ENCODE results near the gene ANO10.
"Not testable (repeated sequence)": the region's sequence is repeated elsewhere in the genome, so short reads cannot be mapped to it uniquely, and the experiment has no call there.

Gene ANO10

DNA sequence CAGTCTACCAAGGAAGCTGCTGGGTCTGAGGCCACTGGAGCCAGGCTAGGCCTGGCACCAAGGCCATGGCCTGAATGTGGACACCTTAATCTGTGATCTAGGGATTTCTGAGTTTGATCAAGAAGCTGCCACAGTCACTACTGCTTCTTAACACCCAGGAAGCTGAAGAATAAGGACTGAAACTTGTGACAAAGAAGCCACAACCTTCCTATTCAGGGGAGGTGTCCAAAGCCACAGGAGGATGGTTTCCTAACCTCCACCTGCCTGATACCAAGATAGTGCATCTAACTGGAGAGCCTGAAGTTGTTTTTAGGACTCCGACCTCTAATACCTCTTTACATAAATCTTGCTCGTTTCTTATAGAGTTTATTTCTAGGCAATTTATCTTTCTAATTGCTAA is 5.5 kb upstream of the ANO10 start:
- no peak for DNase-seq (ENCODE audit: low spot score)

DNA sequence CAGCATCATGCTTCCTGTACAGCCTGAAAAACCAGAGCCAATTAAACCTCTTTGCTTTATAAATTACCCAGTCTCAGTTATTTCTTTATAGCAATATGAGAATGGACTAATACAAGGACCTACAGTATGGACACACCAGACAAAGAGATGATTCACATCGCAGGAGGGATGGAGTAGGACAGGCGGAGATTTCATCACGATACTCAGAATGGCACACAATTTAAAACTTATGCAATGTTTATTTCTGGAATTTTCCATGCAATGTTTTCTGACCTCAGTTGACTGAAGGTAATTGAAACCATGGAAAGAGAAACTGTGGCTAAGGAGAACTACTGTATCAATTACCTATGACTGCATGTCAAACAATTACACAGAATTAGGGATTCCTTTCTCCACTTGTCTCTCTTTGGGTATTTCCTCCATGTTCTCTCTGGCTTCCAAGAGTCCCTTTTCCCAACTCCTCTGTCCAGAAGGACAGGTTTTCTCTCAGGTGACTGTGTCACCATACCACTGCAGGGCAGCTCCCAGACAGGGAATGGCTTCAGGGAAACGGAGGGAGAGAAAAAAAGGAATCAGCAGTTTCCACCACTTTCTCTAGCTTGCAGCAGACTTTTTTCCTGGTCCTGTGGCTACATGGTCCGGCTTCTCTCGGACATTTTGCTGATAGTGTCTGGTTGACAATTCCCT is 3.0 kb upstream of the ANO10 start:
- no peak for DNase-seq (ENCODE audit: low spot score)

DNA sequence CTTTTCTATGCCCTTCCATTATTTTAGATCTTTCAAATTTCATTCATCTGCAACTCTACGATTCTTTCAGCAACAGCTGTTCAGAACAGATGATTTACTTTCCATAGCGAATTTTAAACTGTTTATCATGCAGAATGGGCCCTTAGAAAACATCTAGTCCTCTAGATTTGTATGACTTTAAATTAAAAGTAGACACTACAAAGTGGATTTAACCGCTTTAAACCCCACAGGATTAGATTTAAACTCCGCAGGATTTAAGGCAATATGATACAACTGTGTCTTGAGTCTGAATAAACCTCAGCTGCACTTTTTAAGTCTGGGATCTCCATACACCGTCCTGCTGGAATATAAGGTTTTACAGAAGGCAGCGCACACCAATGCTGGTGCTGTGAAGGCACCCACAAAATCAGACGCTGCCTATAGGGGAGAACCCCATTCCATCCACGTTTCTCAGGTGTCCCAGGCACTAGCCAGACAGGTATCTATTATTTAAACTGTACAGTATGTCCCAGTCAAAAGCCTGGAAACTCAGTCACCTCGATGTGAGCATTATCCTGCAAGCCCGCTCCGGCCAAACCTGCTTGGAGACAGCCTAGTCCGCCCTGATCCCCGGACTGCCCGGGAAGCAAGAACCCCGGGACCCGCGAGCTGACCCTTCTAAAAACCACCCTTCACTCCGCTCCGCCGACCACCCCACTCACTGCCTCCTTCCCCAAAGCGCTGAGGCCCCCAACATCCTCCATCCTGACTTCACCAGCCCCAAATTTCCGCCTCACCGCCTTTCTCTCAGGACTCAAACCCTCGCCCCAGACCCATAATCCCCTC is 768 bp downstream of the ANO10 start:
- DNase-seq (ENCODE audit: low spot score) = peak; percentile 12

DNA sequence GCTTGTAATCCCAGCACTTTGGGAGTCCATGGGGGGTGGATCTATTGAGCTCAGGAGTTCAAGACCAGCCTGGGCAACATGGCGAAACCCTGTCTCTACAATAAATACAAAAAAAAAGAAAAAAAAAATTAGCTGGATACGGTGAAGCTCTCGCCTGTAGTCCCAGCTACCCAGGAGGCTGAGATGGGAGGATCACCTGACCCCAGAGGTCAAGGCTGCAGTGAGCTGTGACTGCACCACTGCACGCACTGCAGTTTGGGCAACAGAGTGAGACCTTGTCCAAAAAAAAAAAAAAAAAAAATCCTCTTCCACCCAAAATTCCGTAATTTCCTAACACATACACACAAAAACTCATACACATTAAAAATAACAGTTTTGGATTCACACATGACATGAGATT is 2.2 kb downstream of the ANO10 start:
- no peak for DNase-seq (ENCODE audit: low spot score)

DNA sequence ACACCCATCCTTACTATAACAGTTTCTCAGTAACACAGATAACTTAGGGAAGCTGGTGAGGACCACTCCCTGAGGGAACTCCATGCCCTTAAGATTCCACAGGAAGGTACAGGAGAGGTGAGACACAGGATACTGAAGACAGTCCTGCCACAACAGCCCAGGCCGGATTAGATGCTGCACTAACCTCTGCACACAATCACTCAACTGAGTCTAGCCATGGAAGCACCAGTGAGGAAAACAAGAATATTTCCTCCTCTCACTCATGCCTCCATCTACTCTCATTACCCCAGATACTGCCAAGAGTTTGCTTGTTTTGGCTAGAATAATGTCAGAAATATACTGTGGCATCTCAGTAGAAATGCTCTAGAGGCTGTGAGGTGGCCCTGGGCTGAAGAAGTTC is 3.7 kb downstream of the ANO10 start:
- DNase-seq (ENCODE audit: low spot score) = no peak

DNA sequence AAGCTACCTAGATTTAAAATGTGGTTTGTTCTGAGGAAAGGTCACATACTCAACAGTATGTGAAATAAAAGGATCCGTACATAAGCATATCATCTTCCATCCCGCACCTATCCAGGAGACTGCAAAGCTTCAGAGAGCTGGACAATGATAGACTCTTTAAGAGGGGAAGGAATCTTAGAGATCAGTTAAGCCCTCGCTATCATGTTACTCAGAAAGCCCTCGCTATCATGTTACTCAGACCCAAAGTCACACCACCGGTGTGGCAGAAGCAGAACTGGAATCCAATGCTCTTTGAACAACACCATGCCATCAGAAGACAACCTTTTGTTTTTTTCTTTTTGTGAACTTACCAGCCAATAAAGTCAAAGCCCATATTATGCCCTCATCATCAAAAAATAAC is 5.8 kb downstream of the ANO10 start:
- no peak for DNase-seq (ENCODE audit: low spot score)

DNA sequence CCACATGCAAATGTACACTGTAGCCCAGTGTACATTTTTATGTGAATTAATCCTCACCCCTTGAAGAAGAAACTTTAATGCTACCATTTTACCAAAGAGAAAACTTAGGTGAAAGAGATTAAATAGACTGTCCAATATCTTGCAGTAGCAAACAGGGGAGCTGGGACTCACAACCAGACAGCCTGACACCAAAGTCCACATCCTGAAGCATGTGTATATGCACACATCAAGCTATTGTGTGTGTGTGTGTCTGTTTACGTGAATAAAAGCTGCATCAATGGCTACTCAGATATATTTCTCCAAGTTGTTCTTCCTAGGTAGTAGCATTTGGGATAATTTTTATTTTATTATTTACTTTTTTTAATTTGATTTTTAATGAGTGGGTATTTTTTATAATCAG is 6.7 kb downstream of the ANO10 start:
- DNase-seq (ENCODE audit: low spot score) = no peak

DNA sequence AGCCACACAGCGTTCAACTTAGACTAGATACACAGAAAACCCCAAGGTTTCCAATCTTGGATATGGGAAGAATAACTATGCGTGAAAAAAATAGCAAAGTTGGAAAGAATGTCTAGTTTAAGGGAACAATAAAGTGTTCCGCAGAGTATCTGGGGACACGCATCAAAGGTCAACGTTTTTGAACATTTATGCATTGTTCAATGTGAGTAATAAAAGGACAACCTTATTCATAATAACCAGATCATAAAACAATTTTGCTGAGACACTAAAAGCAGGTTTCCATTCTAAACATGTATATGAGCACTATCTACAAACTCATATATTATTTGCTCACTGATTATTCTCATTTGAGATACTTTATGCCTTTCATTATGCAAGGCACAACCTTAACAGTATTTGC is 7.8 kb downstream of the ANO10 start:
- DNase-seq (ENCODE audit: low spot score) = no peak

DNA sequence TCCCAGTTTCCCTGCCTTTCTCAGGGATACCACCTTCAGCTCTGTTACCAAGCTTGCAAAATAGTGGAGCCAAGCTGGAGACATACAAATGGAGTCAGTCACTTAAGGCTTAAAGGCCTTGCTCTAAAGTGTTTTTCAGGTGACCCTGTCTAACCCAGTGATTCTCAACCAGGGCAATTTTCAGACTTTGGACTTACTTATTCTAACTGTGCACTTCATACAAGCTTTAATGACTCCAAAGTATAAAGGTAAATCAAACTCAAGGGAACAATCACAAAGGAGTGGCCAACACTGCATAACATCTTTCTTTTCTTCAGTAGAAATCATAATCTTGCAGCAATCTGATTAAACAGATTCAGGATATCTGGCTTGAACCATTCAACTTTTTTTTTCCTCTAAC is 9.4 kb downstream of the ANO10 start:
- no peak for DNase-seq (ENCODE audit: low spot score)

DNA sequence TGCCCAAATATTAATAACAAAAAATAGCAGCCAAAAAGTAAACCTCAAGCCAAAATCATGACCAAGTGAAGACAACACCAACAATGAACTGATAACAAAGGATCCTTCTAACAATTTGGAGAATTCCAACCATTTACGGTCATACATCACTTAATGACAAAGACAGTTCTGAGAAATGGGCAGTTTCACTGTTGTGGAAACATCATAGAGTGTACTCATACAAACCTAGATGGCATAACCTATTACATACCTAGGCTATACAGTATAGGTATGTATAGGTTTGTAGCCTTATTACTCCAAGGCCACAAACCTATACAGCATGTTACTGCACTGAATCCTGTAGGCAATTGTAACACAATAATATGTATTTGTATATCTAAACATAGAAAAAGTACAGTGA is 12.4 kb downstream of the ANO10 start:
- DNase-seq (ENCODE audit: low spot score) = no peak

DNA sequence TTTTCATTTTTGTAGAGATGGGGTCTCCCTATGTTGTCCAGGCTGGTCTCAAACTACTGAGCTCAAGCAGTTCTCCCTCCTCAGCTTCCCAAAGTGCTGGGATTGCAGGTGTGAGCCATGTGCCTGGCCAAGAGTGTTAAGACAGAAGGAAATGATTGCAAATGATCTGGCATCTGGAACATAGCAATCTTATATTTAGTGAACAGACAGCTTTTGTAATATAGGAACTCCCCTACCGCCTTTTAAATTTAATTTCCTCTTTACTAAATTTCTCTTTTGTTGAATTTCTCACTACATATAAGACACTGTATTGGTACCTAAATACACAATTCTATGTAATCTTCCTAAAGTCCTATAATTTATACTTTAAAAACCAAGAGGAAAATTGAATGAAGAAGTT is 13.1 kb downstream of the ANO10 start:
- DNase-seq (ENCODE audit: low spot score) = no peak

DNA sequence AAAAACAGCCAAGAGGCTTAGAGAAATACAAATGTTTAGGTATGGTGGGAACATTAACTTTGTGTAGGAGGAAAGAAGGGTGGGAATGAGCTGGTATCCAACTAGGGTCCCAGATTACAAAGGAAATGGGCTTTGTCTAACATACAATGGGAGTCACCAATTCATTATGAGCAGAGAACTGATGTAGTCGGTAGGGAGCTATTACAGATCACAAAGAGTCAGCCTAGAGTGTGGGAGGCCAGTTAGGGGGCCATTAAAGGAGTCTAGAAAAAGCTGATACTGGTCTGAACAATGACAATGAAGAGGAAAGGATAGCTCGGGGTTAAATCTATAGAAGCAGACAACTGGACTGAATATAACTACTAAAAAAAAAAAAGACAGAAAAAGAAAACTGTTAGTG is 15.5 kb downstream of the ANO10 start:
- no peak for DNase-seq (ENCODE audit: low spot score)

DNA sequence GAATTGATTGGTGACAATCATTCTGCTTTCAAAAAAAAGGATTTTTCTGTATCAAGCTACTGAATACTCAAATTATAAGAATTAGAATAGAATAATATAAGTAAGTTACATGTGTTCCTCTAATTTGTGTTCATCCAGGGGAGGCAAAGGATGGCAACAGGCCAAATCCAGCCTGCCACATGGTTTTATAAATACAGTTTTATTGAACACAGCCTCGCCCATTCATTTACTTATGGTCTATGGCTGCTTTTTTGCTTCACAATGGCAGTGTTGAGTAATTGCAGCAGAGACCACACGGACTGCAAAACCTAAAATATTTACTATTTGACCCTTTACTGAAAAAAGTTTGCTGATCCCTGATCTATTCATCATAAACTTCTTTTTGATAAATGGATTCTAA is 21.9 kb downstream of the ANO10 start:
- DNase-seq (ENCODE audit: low spot score) = not testable (repeated sequence)

DNA sequence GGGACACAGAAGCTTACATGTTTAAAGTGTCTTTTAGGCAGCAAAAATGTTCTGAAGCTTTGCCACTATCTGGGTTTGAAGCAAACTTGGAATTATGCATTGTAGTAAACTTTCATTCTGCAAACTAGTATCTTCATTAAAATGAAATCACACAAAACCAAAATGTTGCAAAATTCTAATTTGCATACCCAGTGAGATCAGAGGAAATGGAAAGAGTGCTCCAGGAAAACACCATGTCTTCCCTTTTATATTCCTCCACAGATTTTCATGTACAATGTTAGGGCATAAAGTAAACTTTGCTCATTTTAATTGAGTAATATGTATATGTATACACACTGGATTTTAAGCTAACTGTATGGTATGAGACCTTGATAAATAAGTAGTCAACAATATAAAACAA is 23.9 kb downstream of the ANO10 start:
- DNase-seq (ENCODE audit: low spot score) = no peak

DNA sequence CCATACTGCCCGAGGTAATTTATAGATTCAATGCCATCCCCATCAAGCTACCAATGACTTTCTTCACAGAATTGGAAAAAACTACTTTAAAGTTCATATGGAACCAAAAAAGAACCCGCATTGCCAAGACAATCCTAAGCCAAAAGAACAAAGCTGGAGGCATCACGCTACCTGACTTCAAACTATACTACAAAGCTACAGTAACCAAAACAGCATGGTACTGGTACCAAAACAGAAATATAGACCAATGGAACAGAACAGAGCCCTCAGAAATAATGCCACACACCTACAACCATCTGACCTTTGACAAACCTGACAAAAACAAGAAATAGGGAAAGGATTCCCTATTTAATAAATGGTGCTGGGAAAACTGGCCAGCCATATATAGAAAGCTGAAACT is 25.6 kb downstream of the ANO10 start:
- not testable (repeated sequence) for DNase-seq (ENCODE audit: low spot score)

DNA sequence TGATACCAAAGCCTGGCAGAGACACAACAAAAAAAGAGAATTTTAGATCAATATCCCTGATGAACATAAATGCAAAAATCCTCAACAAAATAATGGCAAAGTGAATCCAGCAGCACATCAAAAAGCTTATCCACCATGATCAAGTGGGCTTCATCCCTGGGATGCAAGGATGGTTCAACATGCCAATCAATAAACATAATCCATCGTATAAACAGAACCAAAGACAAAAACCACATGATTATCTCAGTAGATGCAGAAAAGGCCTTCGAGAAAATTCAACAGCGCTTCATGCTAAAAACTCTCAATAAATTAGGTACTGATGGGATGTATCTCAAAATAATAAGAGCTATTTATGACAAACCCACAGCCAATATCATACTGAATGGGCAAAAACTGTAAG is 26.5 kb downstream of the ANO10 start:
- DNase-seq (ENCODE audit: low spot score) = not testable (repeated sequence)

DNA sequence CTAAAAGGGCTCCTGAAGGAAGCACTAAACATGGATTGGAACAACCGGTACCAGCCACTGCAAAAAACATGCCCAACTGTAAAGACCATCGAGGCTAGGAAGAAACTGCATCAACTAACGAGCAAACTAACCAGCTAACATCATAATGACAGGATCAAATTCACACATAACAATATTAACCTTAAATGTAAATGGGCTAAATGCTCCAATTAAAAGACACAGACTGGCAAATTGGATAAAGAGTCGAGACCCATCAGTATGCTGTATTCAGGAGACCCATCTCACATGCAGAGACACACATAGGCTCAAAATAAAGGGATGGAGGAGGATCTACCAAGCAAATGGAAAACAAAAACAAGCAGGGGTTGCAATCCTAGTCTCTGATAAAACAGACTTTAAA is 28.2 kb downstream of the ANO10 start:
- DNase-seq (ENCODE audit: low spot score) = not testable (repeated sequence)

DNA sequence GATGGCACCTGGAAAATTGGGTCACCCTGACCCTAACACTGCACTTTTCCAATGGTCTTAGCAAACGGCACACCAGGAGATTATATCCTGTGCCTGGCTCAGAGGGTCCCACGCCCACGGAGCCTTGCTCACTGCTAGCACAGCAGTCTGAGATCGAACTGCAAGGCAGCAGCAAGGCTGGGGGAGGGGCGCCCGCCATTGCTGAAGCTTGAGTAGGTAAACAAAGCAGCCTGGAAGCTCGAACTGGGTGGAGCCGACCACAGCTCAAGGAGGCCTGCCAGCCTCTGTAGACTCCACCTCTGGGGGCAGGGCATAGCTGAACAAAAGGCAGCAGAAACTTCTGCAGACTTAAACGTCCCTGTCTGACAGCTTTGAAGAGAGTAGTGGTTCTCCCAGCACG is 29.9 kb downstream of the ANO10 start:
- DNase-seq (ENCODE audit: low spot score) = not testable (repeated sequence)

DNA sequence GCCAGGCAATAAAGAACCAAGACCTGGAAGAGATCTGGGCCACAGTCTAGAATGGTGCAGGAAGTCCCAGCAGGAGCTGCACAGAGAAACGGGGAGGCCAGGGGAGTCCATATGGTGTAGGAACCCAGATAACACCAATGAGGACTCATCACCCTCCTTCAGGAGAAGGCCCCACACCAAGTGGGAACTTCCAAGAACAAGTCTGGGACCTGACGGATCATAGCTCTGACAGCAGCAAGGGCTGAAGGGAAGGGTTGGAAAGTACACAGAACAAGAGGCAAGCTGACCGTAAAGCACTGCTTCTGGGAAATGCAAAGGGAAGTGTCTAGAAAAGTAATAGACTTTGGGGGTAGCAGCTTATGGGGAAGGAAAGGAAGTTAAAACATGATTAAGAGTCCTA is 34.5 kb downstream of the ANO10 start:
- no peak for DNase-seq (ENCODE audit: low spot score)

DNA sequence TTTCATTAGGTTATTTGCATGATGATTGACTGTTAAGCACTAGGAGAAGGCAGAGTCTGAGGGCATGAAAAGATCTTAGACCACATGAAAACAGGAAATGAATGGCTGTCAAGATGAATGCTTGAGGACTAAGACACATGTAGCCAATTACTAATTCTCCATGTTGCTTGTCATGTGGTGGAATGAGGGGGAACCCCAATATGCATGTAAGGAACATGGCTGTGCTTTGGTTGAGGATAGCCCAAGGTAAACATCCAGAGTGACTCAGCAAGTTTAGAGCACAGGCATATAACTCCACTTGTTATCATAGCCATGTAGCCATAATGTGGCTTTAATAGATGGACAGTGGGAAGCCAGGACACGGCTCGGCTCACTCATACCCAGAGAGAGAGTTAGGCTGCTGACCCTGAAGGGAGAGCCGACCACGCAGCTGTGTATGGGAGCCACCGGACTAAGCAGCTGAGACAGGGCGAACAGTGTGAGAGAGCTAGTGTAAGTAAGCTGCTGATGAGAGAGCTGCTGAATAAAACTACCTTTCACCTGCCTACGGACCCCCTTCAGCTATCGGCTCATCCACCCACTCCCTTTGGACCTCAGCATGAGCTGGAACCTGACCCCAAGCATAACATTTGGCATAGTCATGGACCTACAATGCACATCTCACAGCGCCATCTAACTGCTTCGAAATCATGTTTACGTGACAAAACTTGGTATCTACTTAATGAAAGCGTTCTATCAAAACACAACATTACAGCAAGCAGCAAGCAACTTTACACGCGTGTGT is 37.6 kb downstream of the ANO10 start:
- no peak for DNase-seq (ENCODE audit: low spot score)

DNA sequence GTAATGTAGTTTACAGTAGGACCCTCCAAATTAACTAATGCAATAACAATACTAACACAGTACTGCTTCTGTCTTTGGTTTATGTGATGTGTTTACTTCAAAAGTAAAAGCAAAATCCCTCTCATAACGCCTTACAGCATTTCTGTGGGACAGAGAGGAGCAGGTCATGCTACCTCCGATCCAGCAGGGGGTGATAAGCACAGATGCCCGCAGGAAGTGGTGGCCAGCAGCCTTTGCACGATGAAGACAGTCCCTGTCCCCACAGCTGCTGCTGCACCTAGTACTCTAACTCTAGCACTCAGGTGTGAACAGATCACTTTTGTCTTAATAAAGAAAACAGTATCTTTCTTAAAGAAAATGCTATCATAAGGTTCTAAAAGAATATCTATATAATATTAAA is 38.3 kb downstream of the ANO10 start:
- no peak for DNase-seq (ENCODE audit: low spot score)

DNA sequence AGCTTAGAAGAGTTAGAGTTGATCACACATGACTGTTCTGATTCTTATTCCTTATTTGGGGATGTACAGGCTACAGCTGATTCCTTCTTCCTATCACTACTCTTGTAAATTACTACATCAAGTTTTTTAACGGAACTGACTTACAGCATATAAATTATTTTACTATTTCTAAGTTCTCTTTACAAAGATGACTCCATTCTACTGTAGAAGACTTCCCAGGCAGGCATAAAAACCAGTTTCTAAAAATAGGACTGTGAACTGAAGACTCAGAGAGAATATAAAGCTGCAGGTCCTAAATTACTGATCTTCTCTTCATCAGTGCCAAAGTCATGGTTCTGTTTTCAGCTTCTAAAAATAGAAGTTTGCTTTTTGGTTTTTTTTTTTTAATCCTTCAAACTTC is 38.9 kb downstream of the ANO10 start:
- no peak for DNase-seq (ENCODE audit: low spot score)

DNA sequence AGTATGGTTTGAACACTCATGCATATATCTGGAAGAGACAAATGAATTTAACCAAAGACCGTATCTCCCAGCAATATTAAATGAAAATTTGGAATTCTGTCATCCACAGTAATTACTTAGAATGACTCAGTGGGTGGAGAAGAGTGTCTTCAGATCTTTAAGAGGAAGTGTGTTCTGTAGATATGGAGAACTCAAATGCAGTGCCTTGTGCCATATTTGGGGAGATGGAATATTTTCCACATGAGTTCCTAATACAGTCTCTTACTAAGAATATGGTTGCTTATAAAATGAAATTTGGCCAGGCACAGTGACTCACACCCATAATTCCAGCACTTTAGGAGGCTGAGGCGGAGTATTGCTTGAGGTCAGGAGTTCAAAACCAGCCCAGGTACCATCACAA is 40.5 kb downstream of the ANO10 start:
- DNase-seq (ENCODE audit: low spot score) = no peak

Measured in iPS-NIHi11 (cell line).